HG02678 (cell line): ENCODE data around the gene ASPRV1.
"Not testable (repeated sequence)": the region's sequence is repeated elsewhere in the genome, so short reads cannot be mapped to it uniquely, and the experiment has no call there.

Source experiments
- ATAC-seq: cut with Tn5 transposase; IDR thresholded peaks from one replicate; pipeline ENCODE4 v1.9.1; 2021; ENCODE audit warnings: mild to moderate bottlenecking, moderate library complexity; ENCODE audit not compliant: unreplicated experiment

The ASPRV1 gene

DNA sequence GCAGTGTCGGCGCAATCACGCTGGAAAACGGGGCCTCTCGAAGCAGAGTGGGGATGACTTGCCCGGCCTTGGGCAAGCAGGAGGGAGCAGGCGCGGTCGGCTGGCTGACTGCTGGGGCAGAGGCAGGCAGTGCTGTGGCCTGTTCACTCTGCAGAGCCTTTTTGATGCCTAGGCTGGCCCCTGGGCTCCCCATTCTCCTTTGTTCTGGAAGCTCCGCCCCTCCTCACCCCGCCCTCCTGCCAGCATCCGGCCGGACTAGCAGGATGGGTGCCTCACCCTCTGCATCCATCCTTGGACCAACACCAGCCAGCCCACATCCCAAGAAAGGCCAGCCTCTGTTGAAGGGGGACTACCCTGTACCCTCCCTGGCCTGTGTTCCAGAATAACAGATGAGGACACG lies at the start of gene ASPRV1:
Gene ASPRV1, minus strand, starts transcription at position 136 of the 400 bp plus-strand sequence. CDS start 195 bp downstream, outside the sequence.
- ATAC-seq, result no peak

DNA sequence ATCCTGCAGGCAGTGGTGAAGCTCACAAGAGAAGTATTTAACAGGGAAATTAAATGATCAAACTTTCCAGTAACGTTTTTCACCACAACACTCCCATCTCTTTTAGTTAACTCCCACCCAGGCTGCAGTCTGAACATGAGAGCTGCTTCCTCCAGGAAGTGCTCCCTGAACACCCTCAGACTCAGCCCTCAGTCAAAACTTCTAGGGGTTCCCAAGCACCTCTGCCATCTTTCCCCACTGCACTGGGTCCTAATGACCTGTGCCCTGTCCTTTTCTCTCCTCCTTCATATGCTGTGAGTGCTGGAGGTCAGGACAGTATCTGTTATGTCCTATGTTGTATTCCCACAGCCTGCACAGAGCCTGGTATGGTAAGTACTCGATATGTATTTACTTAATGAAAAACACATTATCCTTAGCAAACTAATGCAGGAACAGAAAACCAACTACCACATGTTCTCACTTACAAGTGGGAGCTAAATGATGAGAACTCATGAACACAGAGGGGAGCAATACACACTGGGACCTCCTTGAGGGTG lies 49.2 kb upstream of the ASPRV1 start:
- no peak for ATAC-seq

DNA sequence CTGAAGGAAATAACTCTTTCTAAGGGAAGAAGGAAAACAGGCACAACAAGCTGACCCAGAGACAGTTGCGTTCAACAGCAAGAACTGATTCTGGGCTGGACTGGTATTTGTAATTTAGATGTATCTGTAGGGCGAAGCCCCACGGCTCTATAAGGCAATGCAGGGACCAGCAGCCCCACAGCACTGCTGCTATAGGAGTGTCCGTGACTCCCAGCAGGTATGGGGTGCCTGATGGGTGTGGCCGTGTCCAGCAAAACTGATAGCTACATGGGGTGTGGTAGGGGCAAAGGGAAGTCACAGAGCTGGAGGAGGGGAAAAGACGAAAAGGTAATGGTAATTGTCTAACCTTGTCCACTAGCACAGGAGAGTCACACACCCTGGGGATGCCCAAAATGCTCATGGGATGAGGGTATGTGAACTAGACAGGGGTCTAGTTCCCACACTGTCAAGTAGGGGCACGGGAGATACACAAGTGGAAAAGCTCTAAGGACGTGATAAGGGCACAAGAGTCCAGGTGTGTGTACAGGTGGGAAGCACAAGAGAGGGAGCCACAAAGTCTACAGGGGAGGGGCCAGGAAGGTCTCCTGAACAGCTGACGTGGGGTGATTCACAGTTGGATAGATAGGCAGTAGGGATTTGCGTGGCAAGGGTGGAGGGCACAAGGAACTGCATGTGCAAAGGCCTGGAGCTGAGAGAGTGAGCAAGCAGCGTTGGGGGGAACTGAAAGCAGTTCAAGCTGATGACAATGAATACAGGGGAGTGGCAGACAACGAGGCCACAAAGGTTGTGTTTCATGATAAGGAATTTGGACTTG lies 48.5 kb upstream of the ASPRV1 start:
- no peak for ATAC-seq

DNA sequence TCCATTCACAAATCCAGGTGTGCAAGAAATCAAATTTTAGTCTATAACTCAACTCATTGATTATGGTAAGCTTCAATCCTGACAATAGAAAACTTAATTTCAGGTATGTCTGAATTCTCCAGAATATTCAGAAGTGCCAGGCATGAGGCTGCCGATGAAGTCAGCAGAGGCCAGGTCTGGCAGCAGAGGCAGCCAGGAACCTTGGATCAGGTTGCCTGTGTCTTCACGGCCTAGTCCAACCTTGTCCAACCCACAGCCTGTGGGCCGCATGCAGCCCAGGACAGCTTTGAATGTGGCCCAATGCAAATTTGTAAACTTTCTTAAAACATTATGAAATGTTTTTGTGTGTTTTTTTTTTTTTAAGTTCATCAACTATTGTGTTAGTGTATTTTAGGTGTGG lies 46.9 kb upstream of the ASPRV1 start:
- no peak for ATAC-seq

DNA sequence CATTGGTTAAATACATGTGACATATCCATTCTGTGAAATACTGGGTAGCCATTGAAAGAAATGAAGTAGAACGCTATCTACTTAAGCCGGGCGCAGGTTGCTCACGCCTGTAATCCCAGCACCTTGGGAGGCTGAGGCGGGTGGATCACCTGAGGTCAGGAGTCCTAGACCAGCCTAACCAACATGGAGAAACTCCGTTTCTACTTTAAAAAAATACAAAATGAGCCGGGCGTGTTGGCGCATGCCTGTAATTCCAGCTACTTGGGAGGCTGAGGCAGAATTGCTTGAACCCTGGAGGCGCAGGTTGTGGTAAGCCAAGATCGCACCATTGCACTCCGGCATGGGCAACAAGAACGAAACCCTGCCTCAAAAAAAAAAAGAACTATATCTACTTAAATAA lies 45.7 kb upstream of the ASPRV1 start:
- ATAC-seq, result no peak

DNA sequence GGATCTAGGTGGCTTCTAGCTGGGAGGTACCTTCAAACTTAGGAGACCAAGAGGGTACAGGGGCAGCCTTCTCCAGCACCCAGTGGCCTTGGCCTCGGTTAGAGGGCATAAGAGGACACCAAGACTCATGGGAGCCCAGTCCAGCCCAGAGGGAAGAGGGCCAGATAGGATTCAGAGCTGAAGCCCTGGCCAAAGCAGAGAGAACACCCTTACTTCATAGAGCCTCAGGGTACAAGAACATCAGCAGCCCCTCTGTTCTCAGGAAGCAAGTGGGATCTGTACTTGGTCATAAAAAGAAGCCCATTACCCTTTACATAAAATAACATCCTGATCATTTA lies 45.0 kb upstream of the ASPRV1 start:
- ATAC-seq, result no peak

DNA sequence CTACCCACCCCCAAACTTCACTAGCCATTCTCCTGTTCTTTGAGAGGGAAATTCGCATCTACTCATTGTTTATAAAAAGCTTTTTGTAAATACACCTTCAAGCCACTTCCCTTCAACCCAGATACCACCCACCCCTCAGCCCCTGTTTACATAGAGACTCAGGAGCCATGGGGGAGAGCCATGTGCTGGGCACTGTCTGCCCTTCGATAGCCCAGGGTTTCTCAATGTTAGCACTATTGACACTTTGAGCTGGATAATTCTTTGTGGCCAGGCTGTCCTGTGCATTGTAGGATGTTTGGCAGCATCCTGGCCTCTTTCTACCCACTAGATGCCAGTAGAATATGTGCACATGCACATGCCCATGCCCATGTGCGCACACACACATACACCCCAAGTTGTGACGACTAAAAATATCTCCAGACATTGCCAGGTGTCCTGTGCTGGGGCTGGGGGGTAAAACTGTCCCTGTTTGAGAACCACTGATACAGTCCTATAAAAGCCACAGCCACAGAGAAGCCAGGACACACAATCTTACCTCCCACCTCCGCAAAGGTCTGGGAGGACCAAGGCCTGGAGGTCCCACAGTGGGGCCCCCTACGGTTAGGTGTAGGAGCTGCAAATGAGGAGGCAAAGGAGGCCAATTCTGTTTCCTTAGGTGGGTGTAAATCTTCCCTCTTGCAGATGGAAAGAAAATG lies 44.5 kb upstream of the ASPRV1 start:
- no peak for ATAC-seq

DNA sequence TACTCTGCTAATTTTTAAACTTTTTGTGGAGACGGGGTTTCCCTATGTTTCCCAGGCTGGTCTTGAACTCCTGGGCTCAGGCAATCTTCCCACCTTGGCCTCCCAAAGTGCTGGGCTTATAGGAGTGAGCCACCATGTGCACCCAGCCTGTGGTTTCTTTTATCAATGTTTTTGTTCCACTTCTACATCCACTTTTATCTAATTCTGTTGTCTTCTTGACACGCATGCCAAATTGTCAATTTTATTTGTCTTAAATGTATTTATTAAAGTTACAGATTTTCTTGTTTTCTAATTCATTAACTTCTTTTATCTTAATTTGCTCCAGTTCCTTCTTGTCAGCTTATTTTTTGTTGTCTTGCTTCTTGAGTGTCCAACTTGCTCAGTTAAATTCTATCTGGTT lies 43.8 kb upstream of the ASPRV1 start:
- ATAC-seq, result no peak

DNA sequence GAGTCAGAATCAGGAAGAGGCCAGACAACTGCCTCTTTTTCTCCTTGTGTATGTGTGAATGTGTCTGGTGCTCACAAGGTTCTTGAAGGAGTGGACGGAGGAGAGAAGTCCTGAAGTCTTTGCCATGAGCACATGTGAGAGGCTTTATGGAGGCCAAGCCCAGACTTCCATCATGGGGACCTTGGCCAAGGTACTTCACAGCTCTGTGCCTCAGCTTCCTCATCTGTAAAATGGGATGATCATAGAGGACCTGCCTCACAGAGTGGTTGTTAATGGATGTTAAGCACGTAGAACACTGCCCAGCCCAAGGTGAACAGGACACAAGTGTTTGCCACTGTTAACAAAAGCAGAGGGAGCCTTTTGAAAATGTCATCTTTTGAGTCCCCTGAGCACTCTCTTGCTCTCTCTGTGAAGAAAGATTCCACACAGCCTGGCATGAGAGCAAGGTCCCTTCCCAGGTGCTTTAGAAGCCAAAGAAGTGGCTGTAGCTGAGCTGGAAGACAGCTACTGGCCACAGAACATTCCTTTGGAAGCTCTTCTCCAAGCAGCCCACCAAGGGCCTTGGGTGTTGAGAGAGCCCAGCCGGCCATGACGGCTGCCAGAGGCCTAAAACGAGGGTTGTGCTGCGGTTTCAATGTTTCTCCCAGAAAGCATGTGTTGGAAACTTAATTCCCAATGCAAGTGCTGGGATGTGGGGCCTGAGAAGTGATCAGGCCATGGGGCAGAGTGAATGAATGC lies 41.8 kb upstream of the ASPRV1 start:
- ATAC-seq, result no peak

DNA sequence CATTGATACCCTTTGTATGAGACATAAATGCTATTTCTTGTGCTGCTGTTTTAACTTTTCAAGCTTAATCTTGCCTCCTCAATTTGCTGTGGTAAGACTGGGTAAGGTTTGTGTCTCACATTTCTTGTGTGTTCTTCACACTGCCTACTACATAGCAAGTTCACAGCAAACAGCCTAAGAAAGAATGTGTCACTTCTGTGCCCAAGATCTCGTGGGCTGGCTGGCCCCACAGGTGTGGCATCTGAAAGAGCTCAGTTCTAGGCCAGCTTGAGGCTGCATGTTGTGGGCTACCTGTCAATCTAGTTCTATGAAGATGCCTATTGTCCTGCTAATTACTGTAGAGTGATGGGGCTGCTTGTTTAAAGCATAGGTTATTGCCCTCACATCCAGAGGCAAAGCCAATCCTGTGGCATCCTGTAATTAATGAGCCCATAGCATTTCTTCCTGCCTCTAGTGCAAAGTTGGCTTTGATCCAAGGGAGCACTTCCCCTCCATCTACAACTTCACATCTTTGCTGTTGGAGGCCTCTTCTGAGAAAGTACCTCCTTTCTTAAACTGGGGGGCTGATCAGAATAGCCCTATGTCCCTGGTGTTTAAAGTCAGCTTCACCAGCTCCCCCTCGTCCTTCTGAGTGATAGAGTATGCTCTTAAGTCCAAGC lies 40.9 kb upstream of the ASPRV1 start:
- no peak for ATAC-seq

DNA sequence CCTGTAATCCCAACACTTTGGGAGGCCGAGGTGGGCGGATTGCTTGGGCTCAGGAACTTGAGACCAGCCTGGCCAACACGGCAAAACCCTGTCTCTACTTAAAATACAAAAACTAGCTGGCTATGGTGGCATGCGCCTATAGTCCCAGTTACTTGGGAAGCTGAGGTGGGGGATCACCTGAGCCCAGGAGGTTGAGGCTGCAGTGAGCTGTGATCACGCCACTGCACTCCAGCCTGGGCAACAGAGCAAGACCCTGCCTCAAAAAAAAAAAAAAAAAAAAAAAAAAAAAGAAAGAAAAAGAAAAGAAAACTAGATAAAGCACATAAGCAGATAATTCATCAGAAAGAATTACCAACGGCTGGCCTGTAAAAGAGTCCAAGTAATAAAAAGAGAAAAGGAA lies 39.1 kb upstream of the ASPRV1 start:
- ATAC-seq, result not testable (repeated sequence)

DNA sequence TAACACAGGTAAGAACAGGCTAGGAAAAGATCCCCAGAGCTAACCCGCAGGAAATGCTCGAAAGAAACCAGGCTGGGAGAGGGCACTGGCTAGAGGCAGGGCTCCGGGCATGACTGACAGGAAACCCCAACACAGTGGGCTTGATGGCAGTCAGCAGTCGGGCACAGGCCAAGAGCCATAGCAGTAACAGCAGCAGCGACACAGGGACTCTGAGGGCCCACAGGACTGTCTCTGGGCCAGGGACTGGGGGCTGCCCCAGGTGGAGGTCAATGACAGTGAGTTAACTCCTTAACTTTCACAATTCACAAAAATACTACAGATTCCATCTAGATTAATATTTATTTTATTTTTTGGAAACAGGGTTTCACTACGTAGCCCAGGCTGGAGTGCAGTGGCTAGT lies 37.3 kb upstream of the ASPRV1 start:
- no peak for ATAC-seq

DNA sequence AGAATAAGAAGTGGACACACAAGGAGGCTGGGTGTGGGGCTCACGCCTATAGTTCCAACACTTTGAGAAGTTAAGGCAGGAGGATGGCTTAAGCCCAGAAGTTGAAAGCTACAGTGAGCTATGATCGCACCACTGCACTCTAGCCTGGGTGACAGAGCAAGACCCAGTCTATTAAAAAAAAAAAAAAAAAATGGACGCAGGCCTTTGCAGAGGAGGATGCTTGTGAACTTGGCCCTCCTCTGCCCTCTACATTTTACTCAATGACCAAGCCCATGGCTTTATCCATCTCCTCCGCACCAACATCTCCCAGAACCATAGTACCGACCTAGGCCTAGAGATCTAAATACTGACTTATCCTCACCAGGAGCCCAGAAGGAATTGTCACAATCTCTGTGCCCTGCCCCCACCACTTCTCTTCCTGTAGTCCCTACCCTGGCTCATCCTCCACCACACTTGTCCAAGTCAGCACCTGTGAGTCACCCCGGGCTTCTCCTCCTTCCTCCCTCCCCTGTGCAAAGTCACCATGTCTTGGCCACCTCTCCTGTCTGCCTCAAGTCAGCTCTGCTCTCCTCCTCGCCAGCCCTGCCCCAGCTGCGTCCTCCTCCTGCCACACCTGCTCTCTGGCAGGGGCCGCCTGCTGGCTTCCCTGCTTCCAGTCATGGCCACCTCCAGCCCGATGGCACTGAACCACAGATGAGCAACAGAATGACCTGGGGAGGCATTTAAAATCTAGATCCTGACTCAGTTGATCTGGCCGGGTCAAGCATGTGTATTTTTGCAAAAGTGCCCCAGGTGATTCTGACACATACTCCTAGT lies 35.8 kb upstream of the ASPRV1 start:
- ATAC-seq, result no peak

DNA sequence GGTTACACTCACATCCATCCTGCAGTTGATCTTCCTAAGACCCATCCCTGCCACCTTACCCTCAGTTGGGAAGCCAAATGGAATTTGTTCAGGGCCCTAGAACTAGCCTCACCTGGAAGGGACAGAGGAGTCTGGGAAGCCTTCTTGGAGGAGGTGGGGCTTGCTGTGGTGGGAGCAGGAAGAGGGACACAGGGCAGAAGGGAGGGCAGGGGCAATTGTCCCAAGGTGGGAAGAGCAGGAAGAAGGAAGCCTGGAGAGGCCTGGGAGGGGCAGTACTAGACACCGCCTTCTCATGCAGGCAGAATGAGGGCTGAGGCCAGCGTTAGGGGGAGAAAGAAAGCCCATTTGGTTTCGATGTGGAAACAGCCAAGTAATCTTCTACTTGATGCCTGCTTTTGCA lies 34.1 kb upstream of the ASPRV1 start:
- ATAC-seq, result no peak

DNA sequence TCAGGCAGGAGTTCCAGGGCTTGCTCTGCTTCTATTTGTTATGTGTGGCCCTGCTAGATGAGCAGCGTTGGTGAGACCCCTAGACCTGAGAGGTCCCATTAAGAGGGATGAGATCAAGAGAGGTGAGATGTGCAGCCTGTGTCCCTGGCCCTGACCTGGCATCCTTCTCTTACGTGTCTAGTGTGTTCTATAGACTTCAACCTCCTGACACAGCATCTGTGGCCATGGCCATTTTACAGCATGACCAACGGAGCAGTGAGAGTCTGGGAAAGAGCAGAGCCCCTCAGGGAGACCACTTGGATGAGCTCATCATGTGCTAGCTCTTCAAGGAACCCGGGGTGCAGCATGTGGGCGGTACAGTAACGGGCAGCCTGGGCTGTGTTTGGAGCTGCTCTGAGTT lies 32.7 kb upstream of the ASPRV1 start:
- ATAC-seq, result no peak

DNA sequence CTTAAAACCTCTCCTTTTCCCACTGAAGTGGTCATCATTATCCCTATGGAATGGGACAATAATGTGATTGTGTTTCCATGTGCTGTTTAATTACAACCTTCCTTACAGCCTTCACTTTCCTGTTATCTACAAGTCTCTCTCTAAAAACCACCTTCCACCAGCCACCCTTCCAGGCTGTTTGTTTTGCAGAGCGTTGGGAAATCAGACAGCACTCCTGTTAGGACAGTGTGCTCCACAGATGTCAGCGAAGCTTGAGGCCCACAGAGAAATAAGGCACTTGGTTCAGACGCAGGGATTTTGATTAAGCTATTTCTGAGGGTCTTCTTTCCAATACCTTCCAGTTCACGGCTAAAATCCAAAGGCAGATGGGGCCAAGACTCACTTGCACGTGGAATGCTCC lies 32.3 kb upstream of the ASPRV1 start:
- ATAC-seq, result no peak

DNA sequence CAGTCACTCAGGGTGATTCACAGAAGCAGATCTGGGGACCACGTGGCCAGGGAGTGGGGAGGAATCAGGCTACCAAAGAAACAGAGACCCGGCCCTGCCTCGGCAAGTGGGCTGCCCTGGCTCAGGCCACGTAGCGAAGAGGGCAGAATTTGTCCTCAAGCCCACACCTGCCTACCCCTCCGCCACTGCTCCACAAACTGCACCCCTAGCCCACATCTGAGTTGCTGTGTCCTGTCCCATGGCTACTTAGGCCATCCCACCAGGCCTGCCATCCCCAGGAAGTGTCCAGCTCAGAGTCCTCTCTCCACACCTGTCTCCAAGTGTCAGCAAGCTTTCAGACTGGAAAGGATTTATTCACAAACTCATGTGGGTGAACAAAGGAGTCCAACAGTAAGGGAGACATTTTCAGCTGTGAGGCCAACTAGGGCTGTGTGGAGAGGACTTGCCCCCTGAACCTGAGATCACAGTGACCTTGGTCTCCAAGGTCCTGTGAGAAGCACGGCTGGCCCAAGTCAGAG lies 31.7 kb upstream of the ASPRV1 start:
- ATAC-seq, result no peak

DNA sequence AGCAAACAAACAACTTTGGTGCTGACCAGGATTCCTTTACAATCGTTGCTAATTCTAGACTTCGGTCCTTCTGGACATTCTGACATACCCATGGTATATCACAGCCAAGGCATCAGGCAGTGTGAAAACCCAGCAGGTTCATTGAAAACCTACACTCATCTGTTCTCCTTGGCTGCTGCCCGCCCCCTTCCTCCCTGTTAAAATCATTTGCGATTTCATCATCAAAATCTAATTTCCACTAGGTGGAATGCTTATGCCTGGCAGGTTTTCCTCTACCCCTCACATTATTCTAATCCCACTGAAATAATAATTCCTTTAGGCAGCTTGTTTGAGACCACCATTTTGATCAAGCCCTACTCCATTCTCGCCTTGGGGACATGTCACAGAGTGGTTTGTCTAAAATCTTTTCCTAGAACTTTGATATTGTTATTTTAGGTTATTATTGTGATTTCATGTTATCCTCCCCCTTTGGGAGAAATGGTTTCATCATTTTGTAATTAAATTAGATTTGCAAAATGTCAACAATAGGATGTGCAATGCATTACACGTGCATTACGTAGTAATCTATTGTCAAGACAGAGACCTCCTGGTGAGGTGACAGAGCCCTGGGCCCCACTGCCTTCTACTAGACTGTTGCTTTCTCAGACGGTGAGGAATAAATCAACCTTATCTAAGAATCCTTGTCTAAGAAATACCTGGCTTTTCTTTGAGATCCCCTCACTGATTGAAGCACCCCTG lies 31.0 kb upstream of the ASPRV1 start:
- ATAC-seq, result no peak

DNA sequence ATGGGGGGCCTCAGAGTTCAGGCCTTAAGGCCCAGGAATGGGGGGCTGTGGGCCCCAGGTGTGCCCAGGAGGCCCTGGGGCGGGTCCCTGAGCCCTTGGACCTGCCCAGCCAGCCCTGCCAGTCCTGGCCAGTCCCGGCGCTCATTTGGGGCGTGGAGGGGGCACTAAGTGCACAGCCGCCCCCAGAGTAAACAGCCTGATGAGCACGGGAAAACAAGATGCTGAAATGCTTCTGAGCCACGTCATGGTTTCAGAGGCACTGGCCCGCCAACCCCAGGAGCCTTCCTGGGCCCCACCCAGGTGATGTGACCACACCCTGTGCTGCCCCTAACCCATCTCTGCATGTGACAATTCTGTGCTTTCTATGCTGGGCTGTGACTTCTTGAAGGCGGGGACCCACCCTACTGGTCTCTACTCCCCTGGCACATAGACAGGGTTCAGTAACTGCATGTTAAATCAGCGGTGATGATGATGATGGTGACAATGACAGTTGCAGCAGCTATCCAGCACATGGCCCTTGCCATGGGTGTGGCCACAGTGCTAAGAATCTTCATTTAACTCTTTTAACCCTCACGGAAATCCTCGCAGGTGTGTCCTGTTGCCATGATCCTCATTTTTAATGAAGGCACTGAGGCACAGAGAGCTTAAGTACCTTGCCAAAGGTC lies 28.1 kb upstream of the ASPRV1 start:
- no peak for ATAC-seq
